Activated CD8-positive, alpha-beta memory T cell treated with anti-CD3 and anti-CD28 coated beads for 36 hours (primary cell): Measurements from ENCODE around the gene OR10D3. TPM values are rescaled to one million over a fixed set of nuclear protein-coding genes. Genes with fewer than 3 reads are reported as not detected.

Experiments
- CTCF ChIA-PET: fragments of 350-600 bp; sonication (Branson Sonifier 250); formaldehyde crosslinking; loops from one replicate; lab custom pipeline; 2021; ENCODE audit warnings: antibody characterized with exemption; lab: Charles Lee
- POLR2A ChIA-PET: fragments of 350-600 bp; sonication (Branson Sonifier 250); formaldehyde crosslinking; loops from one replicate; lab custom pipeline; 2021; ENCODE audit warnings: antibody characterized with exemption; lab: Charles Lee
- total RNA-seq, 2 experiments: library from RNA; stranded (reverse); gene quantifications; one replicate each; pipeline ENCODE4 v1.2.3, GENCODE V29; 2021

Gene OR10D3
- total RNA-seq, 2 experiments from 2014 or later = not detected

GRCh38 chr11:124233376-124233775 is 50.2 kb downstream of the OR10D3 start:
- CTCF ChIA-PET = no interaction called here
- POLR2A ChIA-PET = no interaction called here

Other genes starting within 250 kb of the OR10D3 start
- gene OR4D5, start 243.7 kb upstream of the OR10D3 start, total RNA-seq = not detected
- not detected for gene OR6T1, start 239.5 kb upstream of the OR10D3 start, total RNA-seq
- not detected for gene OR10S1, start 205.6 kb upstream of the OR10D3 start, total RNA-seq
- gene OR10G6, start 188.2 kb upstream of the OR10D3 start, total RNA-seq = not detected
- gene OR10G4, start 170.3 kb upstream of the OR10D3 start, total RNA-seq = not detected
- not detected for gene OR10G9, start 160.3 kb upstream of the OR10D3 start, total RNA-seq
- gene OR10G8, start 156.5 kb upstream of the OR10D3 start, total RNA-seq = not detected
- gene OR10G7, start 142.0 kb upstream of the OR10D3 start, total RNA-seq = not detected
- gene VWA5A, start 67.9 kb upstream of the OR10D3 start, total RNA-seq = 1 to 10 TPM; 2.3 to 3.0 TPM
- not detected for gene OR8G1, start 57.8 kb downstream of the OR10D3 start, total RNA-seq
- gene OR8G5, start 73.0 kb downstream of the OR10D3 start, total RNA-seq = not detected
- not detected for gene OR8D1, start 130.6 kb downstream of the OR10D3 start, total RNA-seq
- not detected for gene OR8D2, start 136.9 kb downstream of the OR10D3 start, total RNA-seq
- not detected for gene OR8B2, start 201.2 kb downstream of the OR10D3 start, total RNA-seq
- gene OR8B3, start 215.7 kb downstream of the OR10D3 start, total RNA-seq = not detected
- not detected for gene OR8B4, start 241.5 kb downstream of the OR10D3 start, total RNA-seq